B cell (primary cell): Measurements from ENCODE around the gene LMAN2. TPM values are rescaled to one million over a fixed set of nuclear protein-coding genes. Genes with fewer than 3 reads are reported as not detected.
A peak's percentile ranks its signal among the peaks of the same experiment; 100 is the strongest.

ENCODE experiments used
- ATAC-seq: fragments of 200-7000 bp; cut with Tn5 transposase; one replicate; pipeline ENCODE4 v1.10.0; 2021; ENCODE audit warnings: low read depth, mild to moderate bottlenecking, moderate number of reproducible peaks, moderate library complexity
- CTCF ChIA-PET: fragments of 350-600 bp; sonication (Branson Sonifier 250); formaldehyde crosslinking; loops from one replicate; lab custom pipeline; 2021; ENCODE audit warnings: antibody characterized with exemption, inconsistent platforms; lab: Charles Lee
- POLR2A ChIA-PET: fragments of 350-600 bp; sonication (Branson Sonifier 250); formaldehyde crosslinking; loops from one replicate; lab custom pipeline; 2021; ENCODE audit warnings: antibody characterized with exemption; lab: Charles Lee
- DNase-seq: peaks from one replicate; pipeline ENCODE4 v3.0.0; 2013
- H2AFZ ChIP-seq: 2 replicates; pipeline ENCODE4 v1.6.1; 2012; ENCODE audit warnings: mild to moderate bottlenecking, low read depth, low read length; ENCODE audit not compliant: insufficient read depth, poor library complexity, severe bottlenecking
- H3K27ac ChIP-seq, 2 donors: 1 replicate in 1 of 2; 2 replicates in 1 of 2; pipeline ENCODE4 v1.5.1; 2012 to 2013; ENCODE audit warnings: low read length in 2 of 2, mild to moderate bottlenecking in 2 of 2, moderate library complexity in 1 of 2
- H3K27me3 ChIP-seq, 4 experiments: fragments of 200-600 bp in 1 of 4; sonication (generic) in 1 of 4; replicated peaks in 1 of 4; 1 replicate in 2 of 4; 2 replicates in 2 of 4; pipeline versions ENCODE4 v1.6.1 to v1.7.0; 2013 to 2016; ENCODE audit warnings: low read length in 3 of 4, mild to moderate bottlenecking in 2 of 4, mixed read lengths in 1 of 4, moderate library complexity in 1 of 4; ENCODE audit not compliant: insufficient read depth in 4 of 4, control insufficient read depth in 3 of 4; ENCODE audit errors: control extremely low read depth in 1 of 4
- H3K36me3 ChIP-seq, 2 experiments: replicated peaks in 1 of 2; 1 replicate in 1 of 2; 2 replicates in 1 of 2; pipeline versions ENCODE4 v1.6.1 to v1.7.1; 2013; ENCODE audit warnings: low read length in 1 of 2; ENCODE audit not compliant: insufficient read depth in 2 of 2, control insufficient read depth in 1 of 2; ENCODE audit errors: control extremely low read depth in 1 of 2, extremely low read depth in 1 of 2
- H3K4me1 ChIP-seq, 2 donors: fragments of 200-600 bp in 1 of 2; sonication (generic) in 1 of 2; 1 replicate in 1 of 2; 2 replicates in 1 of 2; pipeline versions ENCODE4 v1.5.1 to v1.6.1; 2013 to 2017; ENCODE audit warnings: low read length in 2 of 2; ENCODE audit not compliant: control insufficient read depth in 2 of 2, insufficient read depth in 2 of 2
- H3K4me2 ChIP-seq: replicated peaks from 2 replicates; pipeline ENCODE3; 2012; ENCODE audit warnings: mild to moderate bottlenecking, low read depth, low read length; ENCODE audit not compliant: poor library complexity, severe bottlenecking
- H3K4me3 ChIP-seq, 5 experiments: fragments of 200-600 bp in 1 of 5; sonication (generic) in 1 of 5; 1 replicate in 3 of 5; 2 replicates in 2 of 5; pipeline versions ENCODE4 v1.5.1 to v1.7.0; 2011 to 2016; ENCODE audit warnings: low read length in 4 of 5, mild to moderate bottlenecking in 4 of 5, low read depth in 2 of 5, control low read depth in 1 of 5, moderate library complexity in 1 of 5; ENCODE audit not compliant: insufficient read depth in 1 of 5; ENCODE audit errors: control extremely low read depth in 1 of 5, extremely low read depth in 1 of 5
- H3K79me2 ChIP-seq: fragments of 200-600 bp; sonication (generic); one replicate; pipeline ENCODE4 v1.6.0; 2016; ENCODE audit warnings: low read length; ENCODE audit not compliant: control insufficient read depth, insufficient read depth
- H3K9ac ChIP-seq: fragments of 200-600 bp; sonication (generic); 2 replicates; pipeline ENCODE4 v1.6.1; 2017; ENCODE audit warnings: mild to moderate bottlenecking, low read length, moderate library complexity
- H3K9me3 ChIP-seq, 3 donors: one replicate each; pipeline versions ENCODE4 v1.6.1 to v1.7.1; 2013; ENCODE audit warnings: low read length in 2 of 3; ENCODE audit not compliant: control insufficient read depth in 2 of 3, insufficient read depth in 1 of 3; ENCODE audit errors: control extremely low read depth in 1 of 3
- H4K20me1 ChIP-seq: 2 replicates; pipeline ENCODE4 v1.6.0; 2012; ENCODE audit warnings: mild to moderate bottlenecking, low read length; ENCODE audit not compliant: insufficient read depth, control insufficient read depth, poor library complexity, severe bottlenecking
- H3K27ac Mint-ChIP-seq: one replicate; pipeline ENCODE4 v1.8.0; 2021; ENCODE audit warnings: mixed read lengths
- H3K27me3 Mint-ChIP-seq: one replicate; pipeline ENCODE4 v1.8.0; 2021; ENCODE audit warnings: mixed read lengths
- H3K4me1 Mint-ChIP-seq: one replicate; pipeline ENCODE4 v1.8.0; 2021; ENCODE audit warnings: mixed read lengths
- H3K4me3 Mint-ChIP-seq: one replicate; pipeline ENCODE4 v1.8.0; 2021; ENCODE audit warnings: mixed read lengths
- H3K9me3 Mint-ChIP-seq: one replicate; pipeline ENCODE4 v1.8.0; 2022; ENCODE audit warnings: mixed read lengths; ENCODE audit not compliant: insufficient read depth
- CTCF ChIP-seq: fragments of 200-600 bp; IDR thresholded peaks from one replicate; pipeline ENCODE4 v1.8.0; 2022; ENCODE audit warnings: antibody characterized with exemption, mild to moderate bottlenecking
- EZH2 ChIP-seq: IDR thresholded peaks from 2 replicates; pipeline ENCODE4 v1.6.1; 2012; ENCODE audit warnings: borderline replicate concordance, low read depth, mild to moderate bottlenecking, moderate library complexity, low read length; ENCODE audit not compliant: insufficient read depth, poor library complexity, severe bottlenecking
- WGBS: methylation state at CpG from one replicate; pipeline ENCODE4 v1.1.5; 2013; ENCODE audit warnings: missing lambda C conversion rate; ENCODE audit not compliant: insufficient coverage; 5-methylcytosine and 5-hydroxymethylcytosine counted together
- intact Hi-C: fragments of 100-400 bp; cut with micrococcal nuclease; formaldehyde crosslinking; loops from one replicate; pipeline ENCODE4 v1.10.0; 2022
- polyA plus RNA-seq: library from polyadenylated mRNA; depleted of rRNA; stranded (reverse); fragments of >200 nt; gene quantifications from 2 replicates; pipeline ENCODE4 v1.2.3, GENCODE V29; 2012
- total RNA-seq, 2 donors: library from RNA; stranded (reverse); fragments of 120-200 nt in 1 of 2; gene quantifications; 1 replicate in 1 of 2; 2 replicates in 1 of 2; pipeline versions ENCODE4 v1.2.3 to v1.2.4, GENCODE V29; 2013 to 2022

Gene LMAN2
- total and polyA plus RNA-seq, 2 donors (not counting 1 experiment from before 2014, with no cell fraction given): 99.4 to 123 TPM

GRCh38 chr5:177354711-177355110 lies 3.2 kb upstream of the LMAN2 start:
- peak; percentile 3 for DNase-seq
- H3K4me1 ChIP-seq: peaks cover 47 to 57% of the 10 kb centered on the region in 2 donors
- H3K4me1 Mint-ChIP-seq: peaks cover 70% of the 10 kb centered on the region
- ATAC-seq: no peak
- intact Hi-C loops: no loop called here
- H3K9me3 ChIP-seq: no peaks in the 10 kb centered on the region
- H2AFZ ChIP-seq: no peak overlapping the region
- peaks cover 3 to 13% of the 10 kb centered on the region in 2 experiments for H3K36me3 ChIP-seq
- H4K20me1 ChIP-seq: peaks cover 24% of the 10 kb centered on the region
- H3K9me3 Mint-ChIP-seq: no peaks in the 10 kb centered on the region
- H3K4me3 Mint-ChIP-seq: no peak overlapping the region
- no peak for TF ChIP-seq EZH2
- TF ChIP-seq CTCF: no peak
- H3K27ac ChIP-seq: no peak overlapping the region
- ChIA-PET CTCF (interaction anchor here (0.9 to 7.2 kb wide), 4 partner anchors 16 to 766 kb away, joined by 3 to 60 read pairs (median 4); partner anchors contain the start of genes PRELID1 and RAB24), POLR2A (interaction anchor here (0.6 kb wide), 1 partner anchor 760 kb away, joined by 3 read pairs; no protein-coding TSS in a partner anchor)
- H3K27me3 Mint-ChIP-seq: no peaks in the 10 kb centered on the region
- no peak overlapping the region for H3K4me3 ChIP-seq
- peak overlapping the region; percentile 33 for H3K27ac Mint-ChIP-seq
- no peak overlapping the region for H3K4me2 ChIP-seq
- whole genome bisulfite sequencing: 78% methylated on average over 3 of the region's 3 CpGs
- no peaks in the 10 kb centered on the region for H3K27me3 ChIP-seq
- no peak overlapping the region for H3K9ac ChIP-seq
- H3K79me2 ChIP-seq: peaks cover 39% of the 10 kb centered on the region

- no peaks in the 10 kb centered on the region for H3K9me3 ChIP-seq
- peaks cover 47 to 56% of the 10 kb centered on the region in 2 donors for H3K4me1 ChIP-seq
- WGBS: 100% methylated on average over 2 of the region's 3 CpGs
- CTCF ChIA-PET: interaction anchor here (0.9 to 7.2 kb wide), 2 partner anchors 17 to 767 kb away, joined by 3 to 60 read pairs; no protein-coding TSS in a partner anchor
- intact Hi-C loops: no loop called here
- peaks cover 24% of the 10 kb centered on the region for H4K20me1 ChIP-seq
- H3K4me2 ChIP-seq: no peak overlapping the region
- H3K79me2 ChIP-seq: peaks cover 39% of the 10 kb centered on the region
- no peak for ATAC-seq
- POLR2A ChIA-PET: interaction anchor here (0.6 kb wide), 1 partner anchor 760 kb away, joined by 3 read pairs; no protein-coding TSS in a partner anchor
- H3K4me1 Mint-ChIP-seq: peaks cover 70% of the 10 kb centered on the region
- no peaks in the 10 kb centered on the region for H3K27me3 ChIP-seq
- peak overlapping the region; percentile 33 for H3K27ac Mint-ChIP-seq
- no peak for DNase-seq
- no peaks in the 10 kb centered on the region for H3K9me3 Mint-ChIP-seq
- H3K27me3 Mint-ChIP-seq: no peaks in the 10 kb centered on the region
- H3K4me3 Mint-ChIP-seq: peak overlapping the region; percentile 0
- H2AFZ ChIP-seq: no peak overlapping the region
- H3K36me3 ChIP-seq: peaks cover 3 to 13% of the 10 kb centered on the region in 2 experiments
- H3K4me3 ChIP-seq: no peak overlapping the region
- TF ChIP-seq CTCF: no peak
- no peak for TF ChIP-seq EZH2
- no peak overlapping the region for H3K9ac ChIP-seq
- H3K27ac ChIP-seq: no peak overlapping the region
Measured at GRCh38 chr5:177354256-177354655, 2.8 kb upstream of the LMAN2 start.
